ENCODE results near the gene FBN1. TPM values are rescaled to one million over a fixed set of nuclear protein-coding genes. Genes with fewer than 3 reads are reported as not detected.

Gene FBN1
- total RNA-seq, 1 donor from 2014 or later, result 78.8 TPM

DNA sequence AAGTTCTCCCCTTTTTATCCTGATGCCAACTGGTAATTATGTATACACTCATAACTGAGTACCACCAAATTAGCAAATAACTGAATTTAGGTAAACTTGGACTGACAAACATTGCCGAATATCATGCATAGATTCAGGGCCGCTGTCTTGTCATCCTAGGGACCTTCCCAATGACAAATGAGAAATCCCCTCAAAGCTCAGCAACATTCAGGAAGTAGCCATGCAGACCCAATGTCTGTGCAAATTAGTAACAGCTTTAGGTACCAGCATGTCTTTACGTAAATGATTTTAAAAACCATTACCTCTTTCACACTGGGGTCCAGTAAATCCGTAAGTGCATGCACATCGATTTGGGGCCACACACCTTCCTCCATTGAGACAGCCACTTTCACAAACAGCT, 49.5 kb downstream of the FBN1 start:
- Histone ChIP-seq H4K20me1 (ENCODE audit: low read depth) (no peaks in the 10 kb centered on the region), H3K9ac (no peak overlapping the region), H3K27me3 (no peaks in the 10 kb centered on the region), H3K27ac (no peak overlapping the region), H3F3A (ENCODE audit: low read depth) (no peaks in the 10 kb centered on the region), H3K4me2 (no peak overlapping the region), H2AFZ (replicated peaks) (no peak overlapping the region), H3K36me3 (no peaks in the 10 kb centered on the region), H3K9me3 (ENCODE audit: low read depth) (no peaks in the 10 kb centered on the region), H3K4me1 (peaks cover under 1% of the 10 kb centered on the region), H3K79me2 (ENCODE audit: low read depth) (no peaks in the 10 kb centered on the region), H3K4me3 (no peak overlapping the region)
- Mint-ChIP-seq H3K4me1 (peaks cover 7% of the 10 kb centered on the region), H3K9me3 (no peaks in the 10 kb centered on the region), H3K27me3 (ENCODE audit: insufficient read depth, low read depth) (peaks cover 2% of the 10 kb centered on the region), H3K4me3 (no peak overlapping the region), H3K36me3 (peaks cover 3% of the 10 kb centered on the region), H3K27ac (no peak overlapping the region)
- DNase-seq (ENCODE audit: low spot score), result no peak
- TF ChIP-seq, protein P1, sequence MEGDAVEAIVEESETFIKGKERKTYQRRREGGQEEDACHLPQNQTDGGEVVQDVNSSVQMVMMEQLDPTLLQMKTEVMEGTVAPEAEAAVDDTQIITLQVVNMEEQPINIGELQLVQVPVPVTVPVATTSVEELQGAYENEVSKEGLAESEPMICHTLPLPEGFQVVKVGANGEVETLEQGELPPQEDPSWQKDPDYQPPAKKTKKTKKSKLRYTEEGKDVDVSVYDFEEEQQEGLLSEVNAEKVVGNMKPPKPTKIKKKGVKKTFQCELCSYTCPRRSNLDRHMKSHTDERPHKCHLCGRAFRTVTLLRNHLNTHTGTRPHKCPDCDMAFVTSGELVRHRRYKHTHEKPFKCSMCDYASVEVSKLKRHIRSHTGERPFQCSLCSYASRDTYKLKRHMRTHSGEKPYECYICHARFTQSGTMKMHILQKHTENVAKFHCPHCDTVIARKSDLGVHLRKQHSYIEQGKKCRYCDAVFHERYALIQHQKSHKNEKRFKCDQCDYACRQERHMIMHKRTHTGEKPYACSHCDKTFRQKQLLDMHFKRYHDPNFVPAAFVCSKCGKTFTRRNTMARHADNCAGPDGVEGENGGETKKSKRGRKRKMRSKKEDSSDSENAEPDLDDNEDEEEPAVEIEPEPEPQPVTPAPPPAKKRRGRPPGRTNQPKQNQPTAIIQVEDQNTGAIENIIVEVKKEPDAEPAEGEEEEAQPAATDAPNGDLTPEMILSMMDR (IDR thresholded peaks at IDR 0.05), result no peak
- TF ChIP-seq EZH2phosphoT487 (IDR thresholded peaks at IDR 0.05) (no peak), EZH2 (IDR thresholded peaks at IDR 0.05) (no peak)

DNA sequence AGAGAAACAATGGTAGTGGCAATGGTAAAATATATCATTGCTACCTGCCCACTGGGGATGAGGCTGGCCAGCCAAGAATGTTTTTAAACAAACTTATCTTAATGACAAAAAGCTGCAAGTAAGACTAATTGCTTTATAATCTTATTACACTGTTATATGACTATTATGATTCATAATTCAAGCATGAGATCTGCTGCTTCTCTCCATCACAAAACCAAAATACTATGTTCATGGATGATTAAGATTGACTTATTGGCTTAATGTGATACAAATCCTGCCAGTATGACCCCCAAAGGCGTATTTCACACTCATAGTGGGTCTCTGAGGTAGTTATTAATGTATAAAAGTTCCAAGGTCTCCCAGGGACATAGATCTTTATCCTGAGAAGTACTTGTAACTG, 52.6 kb downstream of the FBN1 start:
- no peak overlapping the region for H3K9ac ChIP-seq
- no peak overlapping the region for H3K27ac Mint-ChIP-seq
- peaks cover 7% of the 10 kb centered on the region for H3K4me1 Mint-ChIP-seq
- H3F3A ChIP-seq (ENCODE audit: low read depth), result no peaks in the 10 kb centered on the region
- no peaks in the 10 kb centered on the region for H4K20me1 ChIP-seq (ENCODE audit: low read depth)
- DNase-seq (ENCODE audit: low spot score), result no peak
- no peaks in the 10 kb centered on the region for H3K79me2 ChIP-seq (ENCODE audit: low read depth)
- H3K36me3 Mint-ChIP-seq, result no peaks in the 10 kb centered on the region
- H3K9me3 ChIP-seq (ENCODE audit: low read depth), result no peaks in the 10 kb centered on the region
- no peak overlapping the region for H2AFZ ChIP-seq (replicated peaks)
- peaks cover 5% of the 10 kb centered on the region for H3K4me1 ChIP-seq
- H3K27me3 ChIP-seq, result no peaks in the 10 kb centered on the region
- TF ChIP-seq EZH2 (IDR thresholded peaks at IDR 0.05) (no peak), EZH2phosphoT487 (IDR thresholded peaks at IDR 0.05) (no peak)
- no peaks in the 10 kb centered on the region for H3K36me3 ChIP-seq
- H3K27ac ChIP-seq, result no peak overlapping the region
- H3K9me3 Mint-ChIP-seq, result no peaks in the 10 kb centered on the region
- H3K4me2 ChIP-seq, result no peak overlapping the region
- no peak overlapping the region for H3K4me3 ChIP-seq
- H3K4me3 Mint-ChIP-seq, result no peak overlapping the region
- H3K27me3 Mint-ChIP-seq (ENCODE audit: insufficient read depth, low read depth), result peaks cover 2% of the 10 kb centered on the region

GRCh38 chr15:48592221-48592731, 53.2 kb downstream of the FBN1 start:
- H3K9ac ChIP-seq, result no peak overlapping the region
- H3F3A ChIP-seq (ENCODE audit: low read depth), result no peaks in the 10 kb centered on the region
- H3K27ac ChIP-seq, result no peak overlapping the region
- H3K27me3 Mint-ChIP-seq (ENCODE audit: insufficient read depth, low read depth), result peaks cover 2% of the 10 kb centered on the region
- H3K27ac Mint-ChIP-seq, result no peak overlapping the region
- no peak overlapping the region for H3K4me2 ChIP-seq
- H2AFZ ChIP-seq (replicated peaks), result no peak overlapping the region
- no peaks in the 10 kb centered on the region for H3K79me2 ChIP-seq (ENCODE audit: low read depth)
- no peaks in the 10 kb centered on the region for H4K20me1 ChIP-seq (ENCODE audit: low read depth)
- no peaks in the 10 kb centered on the region for H3K36me3 ChIP-seq
- H3K9me3 ChIP-seq (ENCODE audit: low read depth), result no peaks in the 10 kb centered on the region
- peaks cover 7% of the 10 kb centered on the region for H3K4me1 Mint-ChIP-seq
- H3K9me3 Mint-ChIP-seq, result no peaks in the 10 kb centered on the region
- H3K4me1 ChIP-seq, result peaks cover 5% of the 10 kb centered on the region
- TF ChIP-seq EZH2phosphoT487 (IDR thresholded peaks at IDR 0.05) (no peak), EZH2 (IDR thresholded peaks at IDR 0.05) (no peak)
- TF ChIP-seq, protein P1 (IDR thresholded peaks at IDR 0.05), result no peak
- H3K36me3 Mint-ChIP-seq, result no peaks in the 10 kb centered on the region
- H3K4me3 ChIP-seq, result no peak overlapping the region
- DNase-seq (ENCODE audit: low spot score), result no peak
- H3K27me3 ChIP-seq, result no peaks in the 10 kb centered on the region
- H3K4me3 Mint-ChIP-seq, result no peak overlapping the region

DNA sequence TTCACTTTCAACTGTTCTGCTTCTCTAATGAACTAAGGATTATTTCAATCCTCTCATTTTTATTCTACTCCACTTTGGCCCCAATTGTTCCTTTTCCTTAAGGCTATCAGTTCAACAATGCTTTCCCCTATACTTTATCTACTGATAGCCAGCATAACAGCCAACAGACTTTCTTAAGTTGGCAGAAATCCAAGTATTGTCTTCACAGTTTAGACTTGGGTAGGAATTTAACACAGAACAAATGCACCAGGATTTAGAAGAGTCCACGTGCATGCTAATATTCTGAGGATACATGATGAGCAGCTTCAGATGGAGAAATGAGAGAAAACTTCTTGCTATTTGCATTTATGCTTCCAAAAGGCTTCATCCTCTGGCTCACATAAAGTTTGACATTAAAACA, 54.8 kb downstream of the FBN1 start:
- Mint-ChIP-seq H3K4me1 (peaks cover 7% of the 10 kb centered on the region), H3K36me3 (no peaks in the 10 kb centered on the region), H3K4me3 (no peak overlapping the region), H3K27ac (no peak overlapping the region), H3K9me3 (no peaks in the 10 kb centered on the region), H3K27me3 (ENCODE audit: insufficient read depth, low read depth) (peaks cover 2% of the 10 kb centered on the region)
- Histone ChIP-seq H3K36me3 (no peaks in the 10 kb centered on the region), H3K4me2 (no peak overlapping the region), H3K27me3 (no peaks in the 10 kb centered on the region), H3K4me1 (peaks cover 5% of the 10 kb centered on the region), H3F3A (ENCODE audit: low read depth) (no peaks in the 10 kb centered on the region), H3K9me3 (ENCODE audit: low read depth) (no peaks in the 10 kb centered on the region), H3K4me3 (no peak overlapping the region), H2AFZ (replicated peaks) (no peak overlapping the region), H3K79me2 (ENCODE audit: low read depth) (no peaks in the 10 kb centered on the region), H4K20me1 (ENCODE audit: low read depth) (no peaks in the 10 kb centered on the region), H3K9ac (no peak overlapping the region), H3K27ac (no peak overlapping the region)
- TF ChIP-seq EZH2 (IDR thresholded peaks at IDR 0.05) (no peak), EZH2phosphoT487 (IDR thresholded peaks at IDR 0.05) (no peak)
- TF ChIP-seq, protein P1 (IDR thresholded peaks at IDR 0.05), result no peak
- no peak for DNase-seq (ENCODE audit: low spot score)

All from neural progenitor cell (in vitro differentiated cells).